AG04450 (cell line): Measurements from ENCODE around the gene SLC19A1. TPM values are rescaled to one million over a fixed set of nuclear protein-coding genes. Genes with fewer than 3 reads are reported as not detected.
"Not testable (repeated sequence)": the region's sequence is repeated elsewhere in the genome, so short reads cannot be mapped to it uniquely, and the experiment has no call there.

ENCODE experiments used
- CTCF ChIA-PET: fragments of 300-600, 350-600 bp; formaldehyde crosslinking; extraction: SDS; loops from one replicate; lab custom pipeline; 2022; ENCODE audit warnings: antibody characterized with exemption, inconsistent platforms; lab: Charles Lee
- POLR2A ChIA-PET: fragments of 350-600 bp; formaldehyde crosslinking; extraction: SDS; loops from one replicate; lab custom pipeline; 2021; ENCODE audit warnings: antibody characterized with exemption, inconsistent platforms; lab: Yijun Ruan, JAX
- DNase-seq: peaks from one replicate; pipeline ENCODE4 v3.0.0-alpha.2; 2011; ENCODE audit warnings: low read depth, low spot score
- H3K27ac ChIP-seq: one replicate; pipeline ENCODE4 v1.5.1; 2012; ENCODE audit warnings: low read depth, low read length, control low read depth
- H3K27me3 ChIP-seq: one replicate; pipeline ENCODE4 v1.6.0; 2012; ENCODE audit warnings: low read length; ENCODE audit not compliant: control insufficient read depth, insufficient read depth
- H3K4me3 ChIP-seq: 2 replicates; pipeline ENCODE4 v1.5.1; 2011; ENCODE audit warnings: mild to moderate bottlenecking, low read depth, low read length, control low read depth
- H3K9me3 ChIP-seq: 2 replicates; pipeline ENCODE4 v1.5.1; 2012; ENCODE audit warnings: low read length; ENCODE audit not compliant: control insufficient read depth, insufficient read depth
- CTCF ChIP-seq: IDR thresholded peaks from 2 replicates; pipeline ENCODE4 v1.5.1; 2011; ENCODE audit warnings: low read depth, low read length, control low read depth, inconsistent platforms
- polyA plus RNA-seq: library from polyadenylated mRNA; depleted of rRNA; stranded (reverse); fragments of >200 nt; gene quantifications from 2 replicates; pipeline ENCODE4 v1.2.3, GENCODE V29; 2011

Gene SLC19A1
- polyA plus RNA-seq, 1 experiment: 4.4 TPM

GRCh38 chr21:45504021-45504515, 38.2 kb downstream of the SLC19A1 start:
- TF ChIP-seq CTCF: no peak
- H3K9me3 ChIP-seq: peaks cover 5% of the 10 kb centered on the region; the same call in 1 of the 2 replicates
- POLR2A ChIA-PET: no interaction called here
- H3K27me3 ChIP-seq: no peaks in the 10 kb centered on the region
- H3K27ac ChIP-seq: no peak overlapping the region
- H3K4me3 ChIP-seq: no peak overlapping the region
- CTCF ChIA-PET: no interaction called here
- no peak for DNase-seq

- DNase-seq, H3K27me3 ChIP-seq, POLR2A ChIA-PET, H3K27ac ChIP-seq, CTCF ChIA-PET, H3K9me3 ChIP-seq, H3K4me3 ChIP-seq: not testable (repeated sequence)
Observed at GRCh38 chr21:45503226-45503625, 39.0 kb downstream of the SLC19A1 start.

- Histone ChIP-seq H3K27ac (no peak overlapping the region), H3K9me3 (peaks cover 9% of the 10 kb centered on the region; the same call in 1 of the 2 replicates), H3K4me3 (no peak overlapping the region), H3K27me3 (no peaks in the 10 kb centered on the region)
- CTCF ChIA-PET: no interaction called here
- no peak for TF ChIP-seq CTCF
- POLR2A ChIA-PET: no interaction called here
- DNase-seq: no peak
Observed at GRCh38 chr21:45502600-45502999, 39.6 kb downstream of the SLC19A1 start.

- ChIA-PET CTCF (no interaction called here), POLR2A (no interaction called here)
- TF ChIP-seq CTCF: no peak
- no peak overlapping the region for H3K4me3 ChIP-seq
- no peak for DNase-seq
- peaks cover 14% of the 10 kb centered on the region; the same call in 1 of the 2 replicates for H3K9me3 ChIP-seq
- H3K27me3 ChIP-seq: no peaks in the 10 kb centered on the region
- H3K27ac ChIP-seq: no peak overlapping the region
Observed at GRCh38 chr21:45502006-45502345, 40.3 kb downstream of the SLC19A1 start.

GRCh38 chr21:45501081-45502005, 40.9 kb downstream of the SLC19A1 start:
- H3K27ac ChIP-seq, DNase-seq, CTCF ChIA-PET, H3K4me3 ChIP-seq, H3K27me3 ChIP-seq: not testable (repeated sequence)
- peaks cover 14% of the 10 kb centered on the region; the same call in 1 of the 2 replicates for H3K9me3 ChIP-seq
- POLR2A ChIA-PET: interaction anchor here (0.9 kb wide), 1 partner anchor 209 kb away, joined by 5 read pairs; no protein-coding TSS in a partner anchor
